NCI-H1694 (cell line): ENCODE data around the gene MOB3B.

ENCODE experiments used
- DNase-seq: peaks from one replicate; lab custom pipeline; 2025; lab: John Stamatoyannopoulos, UW

MOB3B gene

DNA sequence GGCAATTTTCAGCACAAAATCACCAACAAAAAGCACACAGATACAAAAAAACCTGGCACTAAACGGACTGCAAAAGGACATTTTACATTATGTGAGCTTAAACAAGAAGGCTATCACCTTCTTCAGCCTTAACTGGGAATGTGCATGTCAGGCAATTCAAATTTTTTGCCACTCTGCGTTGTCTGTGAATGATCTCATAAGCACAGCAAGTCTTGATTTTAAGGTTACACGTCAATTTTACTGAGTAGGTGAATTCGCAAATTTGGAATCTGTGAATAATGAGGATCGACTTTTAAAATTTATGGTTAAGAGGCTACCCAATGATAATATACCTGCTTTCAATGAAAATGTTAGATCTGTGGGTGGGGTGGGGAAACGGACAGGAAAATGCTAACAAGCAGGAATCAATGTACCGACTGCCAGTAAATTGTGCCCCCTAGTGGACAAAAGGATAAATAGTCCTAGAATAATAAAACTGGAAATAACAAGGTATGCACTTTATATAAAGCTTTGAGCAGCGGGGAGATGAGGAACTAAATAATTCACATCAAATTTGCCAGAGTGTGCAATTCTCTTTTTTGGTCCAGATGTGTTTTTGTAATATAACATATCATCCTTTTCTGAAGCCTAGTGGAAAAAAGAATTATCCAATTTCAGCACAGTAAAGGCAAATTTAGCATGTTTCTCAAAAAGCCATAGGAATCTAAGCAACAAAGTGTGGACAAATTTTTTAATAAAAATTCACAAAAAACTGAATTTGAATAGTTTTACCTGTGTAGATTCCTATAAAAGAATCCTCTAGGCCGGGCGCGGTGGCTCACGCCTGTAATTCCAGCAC is 253.2 kb downstream of the MOB3B start:
- peak; percentile 73 for DNase-seq
